Measurements from ENCODE around the gene TMEM217. TPM values are rescaled to one million over a fixed set of nuclear protein-coding genes. Genes with fewer than 3 reads are reported as not detected.
A peak's percentile ranks its signal among the peaks of the same experiment; 100 is the strongest.

Gene TMEM217
- total and polyA plus RNA-seq, 3 donors from 2014 or later = 13.3 to 46.5 (median 16.2) TPM

DNA sequence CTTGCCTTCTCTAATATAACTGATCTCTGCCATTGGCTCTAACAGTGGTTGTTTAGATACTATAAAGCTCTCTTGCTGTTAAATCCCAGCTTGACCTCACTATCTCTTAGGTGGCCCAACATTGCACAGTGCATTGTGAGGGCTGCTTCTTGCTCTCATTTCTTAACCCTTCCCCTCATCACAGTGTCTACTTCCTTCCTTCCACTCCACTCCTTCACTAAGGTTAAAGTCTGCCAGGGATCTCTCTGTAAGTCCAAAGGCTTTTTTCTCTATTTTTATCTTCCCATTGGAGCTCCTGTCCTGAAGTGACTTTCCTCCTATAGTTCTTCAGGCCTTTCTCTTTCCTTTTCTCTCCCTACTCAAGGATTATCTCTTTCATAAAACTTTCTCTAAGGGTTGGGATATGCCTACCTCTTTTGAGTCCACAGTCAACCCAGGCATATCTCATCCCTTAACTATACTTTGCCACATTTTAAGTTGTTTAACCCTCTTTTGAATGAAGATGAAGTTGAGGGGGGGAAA, 4.4 kb downstream of the TMEM217 start:
- H3K27me3 ChIP-seq = no peaks in the 10 kb centered on the region
- no peaks in the 10 kb centered on the region for H3K36me3 ChIP-seq (ENCODE audit: low read depth, missing control alignments)
- peaks cover 6% of the 10 kb centered on the region for H3K4me1 ChIP-seq
- DNase-seq = no peak
- TF ChIP-seq POLR2A (IDR thresholded peaks at IDR 0.05) = no peak
- TF ChIP-seq CTCF (IDR thresholded peaks at IDR 0.05) = no peak
- no peak overlapping the region for H3K4me3 ChIP-seq
- intact Hi-C loops (cut with DNase I; ENCODE audit: low total_unique reads) = no loop called here
- no peak overlapping the region for H3K27ac ChIP-seq
- no peaks in the 10 kb centered on the region for H3K9me3 ChIP-seq

DNA sequence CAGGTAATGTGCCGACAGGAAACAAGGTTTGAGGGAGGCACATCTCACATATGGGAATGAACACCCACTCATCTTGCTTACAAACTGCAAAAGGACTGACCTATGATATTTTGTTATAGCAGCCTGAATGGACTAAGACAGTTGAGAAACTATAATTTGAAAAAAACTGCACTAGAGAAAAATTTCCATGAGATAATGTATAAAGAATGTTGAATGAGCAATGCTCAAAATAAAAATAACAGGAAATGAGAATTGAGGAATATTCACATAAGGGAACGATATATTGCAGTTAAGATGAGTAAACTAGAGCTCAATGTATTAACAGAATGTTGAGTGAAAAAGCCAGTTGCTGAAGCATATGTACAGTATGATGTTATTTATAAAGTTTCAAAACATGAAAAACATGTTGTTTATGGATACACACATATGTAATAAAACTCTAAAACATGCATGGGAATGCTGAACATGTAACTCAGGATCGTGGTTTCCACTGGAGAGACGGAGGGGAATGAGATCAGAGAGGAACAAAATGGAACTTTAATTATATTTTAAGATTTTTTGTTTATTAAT, 6.6 kb downstream of the TMEM217 start:
- Histone ChIP-seq H3K4me1 (peaks cover 7% of the 10 kb centered on the region), H3K27ac (no peak overlapping the region), H3K9me3 (no peaks in the 10 kb centered on the region), H3K4me3 (no peak overlapping the region), H3K27me3 (no peaks in the 10 kb centered on the region), H3K36me3 (ENCODE audit: low read depth, missing control alignments) (no peaks in the 10 kb centered on the region)
- no peak for DNase-seq
- WGBS, 2 donors = 85 to 90% methylated on average over 4 of the region's 4 CpGs
- intact Hi-C loops (cut with DNase I; ENCODE audit: low total_unique reads) = no loop called here
- TF ChIP-seq CTCF (IDR thresholded peaks at IDR 0.05) (no peak), POLR2A (IDR thresholded peaks at IDR 0.05) (no peak)

- H3K36me3 ChIP-seq (ENCODE audit: low read depth, missing control alignments) = no peaks in the 10 kb centered on the region
- TF ChIP-seq CTCF (IDR thresholded peaks at IDR 0.05) = no peak
- TF ChIP-seq POLR2A (IDR thresholded peaks at IDR 0.05) = no peak
- H3K4me1 ChIP-seq = peaks cover 42% of the 10 kb centered on the region
- intact Hi-C loops (cut with DNase I; ENCODE audit: low total_unique reads) = no loop called here
- peak; percentile 85 for DNase-seq
- peak overlapping the region; percentile 3 to 73 for H3K27ac ChIP-seq
- H3K9me3 ChIP-seq = no peaks in the 10 kb centered on the region
- no peaks in the 10 kb centered on the region for H3K27me3 ChIP-seq
- H3K4me3 ChIP-seq = no peak overlapping the region
- WGBS, 2 donors = 51 to 68% methylated on average over 6 of the region's 6 CpGs
Observed at GRCh38 chr6:37244430-37245310, 13.3 kb downstream of the TMEM217 start.

DNA sequence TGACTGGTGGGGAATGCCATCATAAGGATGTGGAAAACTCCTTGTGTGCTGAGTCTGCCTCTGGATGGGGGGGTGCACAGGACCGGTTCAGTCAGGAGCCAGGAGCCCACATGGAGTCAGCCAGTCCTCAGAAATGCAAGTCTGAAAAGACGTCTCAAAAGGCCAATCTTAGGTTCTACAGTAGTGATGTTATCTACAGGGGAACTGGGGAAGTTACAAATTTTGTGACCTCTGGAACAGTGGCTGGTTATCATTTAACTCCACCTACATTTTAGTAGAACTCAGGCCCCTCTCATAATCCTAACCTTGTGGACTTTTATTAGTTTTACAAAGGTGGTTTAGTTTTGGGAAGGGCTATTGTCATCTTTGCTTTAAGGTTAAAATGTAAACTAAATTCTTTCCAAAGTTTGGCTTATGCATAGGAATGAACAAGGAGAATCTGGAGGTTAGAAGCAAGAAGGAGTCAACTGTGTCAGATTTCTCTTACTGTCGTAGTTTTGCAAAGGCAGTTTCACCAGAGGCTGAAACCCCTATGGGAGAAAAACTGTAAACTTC, 14.1 kb downstream of the TMEM217 start:
- Histone ChIP-seq H3K27me3 (no peaks in the 10 kb centered on the region), H3K36me3 (ENCODE audit: low read depth, missing control alignments) (no peaks in the 10 kb centered on the region), H3K9me3 (no peaks in the 10 kb centered on the region), H3K4me3 (no peak overlapping the region), H3K4me1 (peaks cover 42% of the 10 kb centered on the region), H3K27ac (peak overlapping the region; percentile 3 to 73)
- 50 to 61% methylated on average over 3 of the region's 3 CpGs for WGBS, 2 donors
- intact Hi-C loops (cut with DNase I; ENCODE audit: low total_unique reads) = no loop called here
- TF ChIP-seq CTCF (IDR thresholded peaks at IDR 0.05) (no peak), POLR2A (IDR thresholded peaks at IDR 0.05) (no peak)
- DNase-seq = no peak

Measured in testis (tissue), 3 donors.